Esophagus squamous epithelium (tissue), 5 donors: ENCODE results near the gene SNX5. TPM values are rescaled to one million over a fixed set of nuclear protein-coding genes. Genes with fewer than 3 reads are reported as not detected.
A peak's percentile ranks its signal among the peaks of the same experiment; 100 is the strongest.
"Not testable (repeated sequence)": the region's sequence is repeated elsewhere in the genome, so short reads cannot be mapped to it uniquely, and the experiment has no call there.

Experiments
- DNase-seq: peaks from one replicate; lab custom pipeline; 2025; lab: John Stamatoyannopoulos, UW
- H3K27ac ChIP-seq, 4 donors: fragments of 200-600 bp; sonication (generic); one replicate each; pipeline ENCODE4 v1.5.1; 2016 to 2019; ENCODE audit warnings: mild to moderate bottlenecking in 1 of 4
- H3K27me3 ChIP-seq, 4 donors: fragments of 200-600 bp; sonication (generic); 1 replicate in 3 of 4; 2 replicates in 1 of 4; pipeline versions ENCODE4 v1.5.1 to v1.6.0; 2017 to 2021; ENCODE audit warnings: antibody characterized with exemption in 1 of 4
- H3K36me3 ChIP-seq, 3 donors: fragments of 200-600 bp; sonication (generic); one replicate each; pipeline ENCODE4 v1.5.1; 2016 to 2019
- H3K4me1 ChIP-seq, 3 donors: fragments of 200-600 bp; sonication (generic); one replicate each; pipeline ENCODE4 v1.5.1; 2017 to 2019
- H3K4me3 ChIP-seq, 4 donors: fragments of 200-600 bp; sonication (generic); 1 replicate in 3 of 4; 2 replicates in 1 of 4; pipeline ENCODE4 v1.5.1; 2016 to 2019; ENCODE audit warnings: mild to moderate bottlenecking in 2 of 4, moderate library complexity in 1 of 4
- H3K9me3 ChIP-seq, 3 donors: fragments of 200-600 bp; sonication (generic); one replicate each; pipeline ENCODE4 v1.5.1; 2016 to 2019
- CTCF ChIP-seq, 6 experiments: fragments of 450-650 bp in 4 of 6; fragments of 200-600 bp in 2 of 6; sonication (generic) in 2 of 6; IDR thresholded peaks; one replicate each; pipeline ENCODE4 v1.5.1; 2016 to 2019; ENCODE audit warnings: antibody characterized with exemption in 6 of 6, mild to moderate bottlenecking in 4 of 6, moderate library complexity in 4 of 6
- POLR2A ChIP-seq, 4 donors: fragments of 450-650 bp; IDR thresholded peaks; one replicate each; pipeline ENCODE4 v1.6.1; 2017; ENCODE audit warnings: antibody characterized with exemption in 4 of 4, mild to moderate bottlenecking in 4 of 4, moderate library complexity in 3 of 4
- WGBS, 2 donors: methylation state at CpG; one replicate each; pipeline ENCODE4 v1.1.5; 2018; 5-methylcytosine and 5-hydroxymethylcytosine counted together
- intact Hi-C: fragments of 100-400 bp; cut with DNase I; formaldehyde crosslinking; loops from one replicate; pipeline ENCODE4 v1.15.0; 2022
- total RNA-seq, 4 donors: library from RNA; depleted of rRNA; stranded (reverse); fragments of >200 nt; gene quantifications; one replicate each; pipeline ENCODE4 v1.1.0, GENCODE V29; 2016
- donor health status: DM: yes; HTN: yes; CAD: no.

SNX5 gene
- total RNA-seq, 4 donors from 2014 or later: 43.6 to 137 (median 98.5) TPM

- H3K36me3 ChIP-seq: peaks cover 0 to 9% (median 0%) of the 10 kb centered on the region in 3 donors
- peak overlapping the region in 1 of 4 donors; percentile 34 for H3K4me3 ChIP-seq
- peaks cover 41 to 99% (median 77%) of the 10 kb centered on the region in 3 donors for H3K4me1 ChIP-seq
- intact Hi-C loops: no loop called here
- DNase-seq: no peak
- H3K27me3 ChIP-seq: no peaks in the 10 kb centered on the region
- H3K27ac ChIP-seq: peak overlapping the region; percentile 33 to 98 (median 67)
- H3K9me3 ChIP-seq: no peaks in the 10 kb centered on the region
- TF ChIP-seq CTCF (IDR thresholded peaks at IDR 0.05): no peak
- no peak for TF ChIP-seq POLR2A (IDR thresholded peaks at IDR 0.05)
- 15 to 29% methylated on average over 6 of the region's 6 CpGs for WGBS, 2 donors
Observed at GRCh38 chr20:17960927-17961586, 7.5 kb downstream of the SNX5 start.

GRCh38 chr20:17960400-17960885, 8.2 kb downstream of the SNX5 start:
- WGBS, 2 donors: 79 to 81% methylated on average over 16 of the region's 16 CpGs

GRCh38 chr20:17959257-17959627, 9.4 kb downstream of the SNX5 start:
- intact Hi-C loops: no loop called here
- TF ChIP-seq POLR2A (IDR thresholded peaks at IDR 0.05) (no peak), CTCF (IDR thresholded peaks at IDR 0.05) (no peak)
- Histone ChIP-seq H3K36me3 (peaks cover 0 to 27% (median 3%) of the 10 kb centered on the region in 3 donors), H3K27me3 (no peaks in the 10 kb centered on the region), H3K27ac (peak overlapping the region; percentile 54 to 98 (median 76)), H3K4me3 (no peak overlapping the region), H3K9me3 (no peaks in the 10 kb centered on the region), H3K4me1 (peaks cover 41 to 95% (median 67%) of the 10 kb centered on the region in 3 donors)
- WGBS, 2 donors: 60 to 70% methylated on average over 5 of the region's 5 CpGs
- DNase-seq: no peak

More at GRCh38 chr20:17960400-17960885, 8.2 kb downstream of the SNX5 start:
- Histone ChIP-seq H3K4me1 (peaks cover 41 to 99% (median 77%) of the 10 kb centered on the region in 3 donors), H3K27ac (peak overlapping the region; percentile 54 to 98 (median 76)), H3K4me3 (peak overlapping the region in 1 of 4 donors; percentile 34), H3K36me3 (peaks cover 0 to 15% (median 0%) of the 10 kb centered on the region in 3 donors)
- intact Hi-C loops, H3K9me3 ChIP-seq, DNase-seq, H3K27me3 ChIP-seq: not testable (repeated sequence)

- peak in 3 of 6 experiments; percentile 11 to 30 (median 29) for TF ChIP-seq CTCF (IDR thresholded peaks at IDR 0.05)
- TF ChIP-seq POLR2A (IDR thresholded peaks at IDR 0.05): no peak
- DNase-seq: no peak
- 43 to 48% methylated on average over 5 of the region's 5 CpGs for WGBS, 2 donors
Observed at GRCh38 chr20:17958373-17959256, 10.0 kb downstream of the SNX5 start.

GRCh38 chr20:17957505-17958363, 10.9 kb downstream of the SNX5 start:
- Histone ChIP-seq H3K36me3 (peaks cover 0 to 37% (median 6%) of the 10 kb centered on the region in 3 donors), H3K27me3 (no peaks in the 10 kb centered on the region), H3K9me3 (no peaks in the 10 kb centered on the region), H3K27ac (peak overlapping the region; percentile 54 to 98 (median 76)), H3K4me3 (no peak overlapping the region), H3K4me1 (peaks cover 37 to 80% (median 52%) of the 10 kb centered on the region in 3 donors)
- no peak for DNase-seq
- intact Hi-C loops: no loop called here
- TF ChIP-seq POLR2A (IDR thresholded peaks at IDR 0.05) (no peak), CTCF (IDR thresholded peaks at IDR 0.05) (no peak)
- WGBS, 2 donors: 33 to 36% methylated on average over 5 of the region's 5 CpGs

More at GRCh38 chr20:17958373-17959256, 10.0 kb downstream of the SNX5 start:
- Histone ChIP-seq H3K27me3 (no peaks in the 10 kb centered on the region), H3K4me1 (peaks cover 41 to 88% (median 60%) of the 10 kb centered on the region in 3 donors), H3K36me3 (peaks cover 0 to 32% (median 3%) of the 10 kb centered on the region in 3 donors), H3K27ac (peak overlapping the region; percentile 54 to 98 (median 76)), H3K9me3 (no peaks in the 10 kb centered on the region), H3K4me3 (no peak overlapping the region)
- intact Hi-C loops: no loop called here
